Coronary artery (tissue), 2 donors: ENCODE results near the gene SLC25A6.
"Not testable (repeated sequence)": the region's sequence is repeated elsewhere in the genome, so short reads cannot be mapped to it uniquely, and the experiment has no call there.

Experiments used
- DNase-seq: peaks from one replicate; pipeline ENCODE4 v3.0.0-alpha.2; 2017; ENCODE audit warnings: low spot score
- H3K27ac ChIP-seq, 2 donors: fragments of 200-600 bp; sonication (generic); one replicate each; pipeline ENCODE4 v1.5.1; 2016 to 2019
- H3K4me3 ChIP-seq: fragments of 200-600 bp; sonication (generic); 2 replicates; pipeline ENCODE4 v1.5.1; 2016; ENCODE audit warnings: mild to moderate bottlenecking, moderate library complexity
- TF ChIP-seq, protein P1 (sequence below): fragments of 200-600 bp; sonication (generic); IDR thresholded peaks from one replicate; pipeline ENCODE4 v1.5.1; 2019; ENCODE audit warnings: antibody characterized with exemption

SLC25A6 gene

DNA sequence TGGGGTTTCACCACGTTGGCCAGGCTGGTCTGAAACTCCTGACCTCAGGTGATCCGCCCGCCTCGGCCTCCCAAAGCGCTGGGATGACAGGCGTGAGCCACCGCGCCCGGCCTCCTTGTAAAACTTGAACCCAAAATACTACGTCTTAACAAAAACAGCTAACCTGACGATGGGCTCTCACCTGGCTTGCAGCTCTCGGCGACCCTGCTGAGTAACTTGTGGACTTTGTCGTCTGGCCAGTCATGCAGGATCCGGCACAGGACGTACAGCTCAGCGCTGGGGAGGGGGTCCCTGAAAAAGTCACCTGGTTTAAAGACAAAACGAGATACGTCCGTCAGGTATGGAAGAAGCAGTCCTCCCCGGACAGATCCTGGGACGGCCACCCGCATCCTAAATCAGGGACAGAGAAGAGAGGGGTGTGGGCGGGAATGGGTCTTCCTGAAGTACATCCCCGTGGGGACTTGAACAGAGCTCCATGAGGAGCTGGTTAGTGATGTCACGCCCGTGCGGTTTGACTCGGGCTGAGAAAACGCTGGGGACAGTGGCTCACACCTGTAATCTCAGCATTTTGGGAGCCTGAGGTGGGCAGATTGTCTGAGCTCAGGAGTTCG lies 20.7 kb upstream of the SLC25A6 start:
- Histone ChIP-seq H3K27ac (no peak overlapping the region), H3K4me3 (no peak overlapping the region)
- TF ChIP-seq, protein P1, sequence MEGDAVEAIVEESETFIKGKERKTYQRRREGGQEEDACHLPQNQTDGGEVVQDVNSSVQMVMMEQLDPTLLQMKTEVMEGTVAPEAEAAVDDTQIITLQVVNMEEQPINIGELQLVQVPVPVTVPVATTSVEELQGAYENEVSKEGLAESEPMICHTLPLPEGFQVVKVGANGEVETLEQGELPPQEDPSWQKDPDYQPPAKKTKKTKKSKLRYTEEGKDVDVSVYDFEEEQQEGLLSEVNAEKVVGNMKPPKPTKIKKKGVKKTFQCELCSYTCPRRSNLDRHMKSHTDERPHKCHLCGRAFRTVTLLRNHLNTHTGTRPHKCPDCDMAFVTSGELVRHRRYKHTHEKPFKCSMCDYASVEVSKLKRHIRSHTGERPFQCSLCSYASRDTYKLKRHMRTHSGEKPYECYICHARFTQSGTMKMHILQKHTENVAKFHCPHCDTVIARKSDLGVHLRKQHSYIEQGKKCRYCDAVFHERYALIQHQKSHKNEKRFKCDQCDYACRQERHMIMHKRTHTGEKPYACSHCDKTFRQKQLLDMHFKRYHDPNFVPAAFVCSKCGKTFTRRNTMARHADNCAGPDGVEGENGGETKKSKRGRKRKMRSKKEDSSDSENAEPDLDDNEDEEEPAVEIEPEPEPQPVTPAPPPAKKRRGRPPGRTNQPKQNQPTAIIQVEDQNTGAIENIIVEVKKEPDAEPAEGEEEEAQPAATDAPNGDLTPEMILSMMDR, result no peak
- DNase-seq, result no peak

DNA sequence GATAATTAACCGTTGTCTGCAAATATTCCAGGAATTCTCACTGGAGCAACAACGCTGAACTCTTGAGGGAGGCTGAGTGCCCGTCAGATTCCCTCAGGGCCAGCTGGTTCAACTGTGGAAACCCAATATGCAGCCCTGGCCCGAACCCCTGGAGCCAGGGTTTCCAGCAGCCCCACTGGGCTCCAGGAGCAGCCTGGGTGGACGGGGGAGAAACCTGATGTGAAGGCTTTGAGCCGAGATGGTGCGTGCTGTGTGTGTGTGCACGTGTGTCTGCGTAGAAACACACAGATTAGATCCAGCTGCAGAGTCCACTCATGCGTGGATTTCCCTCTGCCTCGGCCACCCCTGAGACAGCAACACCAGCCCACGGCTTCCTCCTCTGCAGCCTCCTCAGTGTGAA lies 19.4 kb upstream of the SLC25A6 start:
- DNase-seq, result no peak
- Histone ChIP-seq H3K27ac (no peak overlapping the region), H3K4me3 (no peak overlapping the region)
- TF ChIP-seq, protein P1, result no peak

DNA sequence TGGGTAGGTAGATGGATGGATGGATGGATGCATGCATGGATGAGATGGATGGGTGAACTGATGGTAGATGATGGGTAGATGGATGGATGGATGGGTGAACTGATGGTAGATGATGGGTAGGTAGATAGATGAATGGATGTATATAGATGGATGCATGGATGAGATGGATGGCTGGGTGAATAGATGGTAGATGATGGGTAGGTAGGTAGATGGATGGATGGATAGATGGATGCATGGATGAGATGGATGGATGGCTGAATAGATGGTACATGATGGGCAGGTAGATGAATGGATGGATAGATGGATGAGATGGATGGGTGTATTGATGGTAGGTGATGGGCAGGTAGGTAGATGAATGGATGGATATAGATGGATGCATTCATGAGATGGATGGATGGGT lies 15.1 kb upstream of the SLC25A6 start:
- no peak overlapping the region for H3K27ac ChIP-seq
- TF ChIP-seq, protein P1, result no peak
- DNase-seq, result no peak
- no peak overlapping the region for H3K4me3 ChIP-seq

DNA sequence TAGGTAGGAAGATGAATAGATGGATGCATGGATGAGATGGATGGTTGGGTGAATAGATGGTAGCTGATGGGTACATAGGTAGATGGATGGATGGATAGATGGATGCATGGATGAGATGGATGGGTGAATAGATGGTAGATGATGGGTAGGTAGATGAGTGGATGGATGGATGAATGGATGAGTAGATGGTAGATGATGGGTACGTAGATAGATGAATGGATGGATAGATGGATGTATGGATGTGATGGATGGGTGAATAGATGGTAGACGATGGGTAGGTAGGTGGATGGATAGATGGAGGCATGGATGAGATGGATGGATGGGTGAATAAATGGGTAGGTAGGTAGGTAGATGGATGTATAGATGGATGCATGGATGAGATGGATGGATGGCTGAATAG lies 13.9 kb upstream of the SLC25A6 start:
- DNase-seq, H3K4me3 ChIP-seq, H3K27ac ChIP-seq: not testable (repeated sequence)

DNA sequence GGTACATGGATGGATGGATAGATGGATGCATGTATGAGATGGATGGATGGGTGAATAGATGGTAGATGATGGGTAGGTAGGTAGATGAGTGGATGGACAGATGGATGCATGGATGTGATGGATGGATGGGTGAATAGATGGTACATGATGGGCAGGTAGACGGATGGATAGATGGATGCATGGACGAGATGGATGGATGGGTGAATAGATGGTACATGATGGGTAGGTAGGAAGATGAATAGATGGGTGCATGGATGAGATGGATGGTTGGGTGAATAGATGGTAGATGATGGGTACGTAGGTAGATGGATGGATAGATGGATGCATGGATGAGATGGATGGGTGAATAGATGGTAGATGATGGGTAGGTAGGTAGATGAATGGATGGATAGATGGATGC lies 12.0 kb upstream of the SLC25A6 start:
- H3K4me3 ChIP-seq, H3K27ac ChIP-seq, DNase-seq: not testable (repeated sequence)

DNA sequence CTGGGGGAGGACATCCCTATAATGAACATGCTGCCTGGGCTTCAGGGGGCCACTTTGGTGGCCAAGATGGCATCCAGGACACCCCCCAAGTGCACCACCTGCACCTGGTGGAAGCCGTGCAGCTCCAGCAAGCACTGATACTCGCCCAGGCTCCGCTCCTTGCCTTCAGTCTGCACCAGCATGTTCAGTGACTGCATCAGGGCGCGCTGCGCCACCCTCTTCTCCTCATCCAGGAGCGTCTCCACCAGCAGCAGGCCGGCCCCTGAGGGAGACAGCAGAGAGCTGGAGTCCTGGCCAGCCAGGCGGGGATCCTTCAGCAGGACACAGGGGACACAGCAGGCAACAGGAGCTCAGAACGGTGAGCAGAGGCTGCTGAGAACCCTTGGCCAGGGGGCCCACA lies 11.3 kb upstream of the SLC25A6 start:
- DNase-seq, result no peak
- TF ChIP-seq, protein P1, result no peak
- Histone ChIP-seq H3K4me3 (no peak overlapping the region), H3K27ac (no peak overlapping the region)

DNA sequence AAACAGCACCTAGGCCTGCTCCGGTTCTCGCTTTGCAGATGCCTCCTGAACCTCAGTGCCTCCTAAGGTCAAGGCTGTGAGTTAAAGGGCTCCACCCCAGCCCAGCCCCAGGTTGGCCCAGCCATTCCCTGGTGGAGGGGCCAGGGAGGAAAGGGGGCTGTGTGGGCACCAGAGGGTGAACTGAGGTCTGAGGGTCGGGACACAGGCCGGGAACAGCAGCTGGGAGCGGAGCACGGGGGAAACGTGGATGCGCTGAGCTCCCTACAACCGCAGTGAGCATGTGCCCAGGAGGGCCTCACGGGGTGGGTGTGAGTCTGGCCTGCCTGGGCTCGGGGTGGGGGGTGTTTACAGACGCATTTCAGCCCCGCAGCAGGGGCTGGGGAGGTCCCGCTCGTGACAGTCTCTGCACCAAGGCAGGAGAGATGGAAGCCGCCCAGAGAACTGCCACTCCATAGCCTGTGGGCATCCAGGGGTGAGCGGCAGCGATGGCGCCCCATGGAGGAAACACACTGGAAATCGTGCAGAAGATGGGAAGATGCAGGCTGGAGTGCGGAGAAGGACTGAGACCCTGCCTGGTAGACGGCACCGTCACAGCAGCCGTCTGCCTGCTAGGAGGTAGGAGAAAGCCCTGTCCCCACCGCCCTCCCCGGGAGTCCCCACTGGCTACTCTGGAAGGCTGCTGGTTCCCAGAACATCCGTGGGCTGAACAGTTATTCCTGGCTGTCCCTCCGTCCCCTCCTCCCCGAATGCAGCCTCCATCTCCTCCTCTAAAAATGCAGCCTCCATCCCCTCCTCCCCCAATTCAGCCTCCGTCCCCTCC lies 9.9 kb upstream of the SLC25A6 start:
- DNase-seq, result no peak
- Histone ChIP-seq H3K27ac (no peak overlapping the region), H3K4me3 (no peak overlapping the region)
- TF ChIP-seq, protein P1, result no peak

DNA sequence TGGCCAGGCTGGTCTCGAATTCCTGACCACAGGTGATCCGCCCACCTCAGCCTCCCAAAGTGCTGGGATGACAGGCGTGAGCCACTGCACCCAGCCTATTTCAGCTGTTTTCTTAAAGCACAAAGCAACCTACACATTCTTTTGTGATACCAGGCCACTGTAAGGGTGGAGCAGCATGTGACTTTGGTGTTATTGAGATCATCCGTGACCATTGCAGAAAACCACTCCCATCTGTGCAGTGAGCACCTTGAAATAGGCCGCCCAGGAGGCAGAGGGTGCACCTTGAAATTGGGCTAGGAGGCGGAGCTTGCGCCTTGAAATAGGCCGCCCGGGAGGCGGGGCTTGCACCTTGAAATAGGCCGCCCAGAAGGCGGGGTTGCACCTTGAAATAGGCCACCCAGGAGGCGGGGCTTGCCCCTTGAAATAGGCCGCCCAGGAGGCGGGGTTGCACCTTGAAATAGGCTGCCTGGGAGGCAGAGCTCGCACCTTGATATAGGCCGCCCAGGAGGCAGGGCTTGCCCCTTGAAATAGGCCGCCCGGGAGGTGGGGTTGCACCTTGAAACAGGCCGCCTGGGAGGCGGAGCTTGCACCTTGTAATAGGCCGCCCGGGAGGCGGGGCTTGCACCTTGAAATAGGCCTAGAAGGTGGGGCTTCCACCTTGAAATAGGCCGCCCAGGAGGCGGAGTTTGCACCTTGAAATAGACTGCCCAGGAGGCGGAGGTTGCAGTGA lies 9.0 kb upstream of the SLC25A6 start:
- TF ChIP-seq, protein P1, result no peak
- Histone ChIP-seq H3K4me3 (no peak overlapping the region), H3K27ac (no peak overlapping the region)
- DNase-seq, result no peak
